ENCODE results near the gene AATF.

- TF ChIP-seq CTCF (IDR thresholded peaks at IDR 0.05; ENCODE audit: insufficient read depth, low read length) (no peak), REST (IDR thresholded peaks at IDR 0.05; ENCODE audit: insufficient replicate concordance, low read depth) (no peak), POLR2AphosphoS5 (IDR thresholded peaks at IDR 0.05; ENCODE audit: low read depth) (no peak)
Observed at GRCh38 chr17:37103231-37103630, 154.5 kb downstream of the AATF start.

Data from HL-60 (cell line).